IPS DF 19.7 (cell line): ENCODE measurements around the gene GEMIN5.
A peak's percentile ranks its signal among the peaks of the same experiment; 100 is the strongest.

Experiments used
- DNase-seq: peaks from one replicate; pipeline ENCODE4 v3.0.0-alpha.2; 2013; ENCODE audit warnings: low read depth, low spot score

Gene GEMIN5

GRCh38 chr5:154892369-154892771 is 45.6 kb downstream of the GEMIN5 start:
- no peak for DNase-seq

DNA sequence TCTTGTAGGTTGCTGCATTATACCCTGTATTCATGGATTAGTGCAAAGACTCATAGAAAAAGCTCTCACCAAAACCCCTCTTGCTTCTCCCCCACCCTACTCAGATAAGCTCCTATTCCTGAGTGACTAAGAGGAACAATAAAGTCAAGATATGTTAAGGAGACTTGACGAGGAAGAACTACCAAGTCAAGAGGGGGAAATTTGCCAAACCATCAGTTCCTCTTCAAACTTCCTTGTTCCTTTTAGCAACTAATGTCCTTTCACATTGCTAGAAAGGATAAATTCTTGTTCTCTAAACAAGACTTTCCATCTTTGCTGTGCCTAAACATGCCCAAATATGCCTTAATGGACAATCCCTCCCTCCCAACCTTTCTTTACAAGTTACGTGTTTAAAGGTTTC is 52.6 kb downstream of the GEMIN5 start:
- no peak for DNase-seq

GRCh38 chr5:154884424-154884823 is 53.6 kb downstream of the GEMIN5 start:
- no peak for DNase-seq

DNA sequence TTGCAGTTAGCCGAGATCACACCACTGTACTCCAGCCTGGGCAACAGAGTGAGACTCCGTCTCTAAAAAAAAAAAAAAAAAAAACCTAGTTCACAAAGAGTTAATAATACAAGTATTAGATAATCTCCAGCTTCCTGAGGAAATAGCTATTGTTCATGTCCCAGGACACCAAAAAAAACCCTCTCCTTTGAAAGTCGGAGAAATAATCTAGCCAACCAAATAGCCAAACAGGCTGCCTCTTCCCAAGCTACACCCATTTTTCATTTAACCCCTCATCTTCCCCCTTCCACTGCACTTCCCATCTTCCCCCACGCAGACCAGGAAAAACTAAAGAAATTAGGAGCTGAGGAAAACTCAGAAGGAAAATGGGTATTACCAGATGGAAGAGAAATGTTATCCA is 56.0 kb downstream of the GEMIN5 start:
- no peak for DNase-seq

DNA sequence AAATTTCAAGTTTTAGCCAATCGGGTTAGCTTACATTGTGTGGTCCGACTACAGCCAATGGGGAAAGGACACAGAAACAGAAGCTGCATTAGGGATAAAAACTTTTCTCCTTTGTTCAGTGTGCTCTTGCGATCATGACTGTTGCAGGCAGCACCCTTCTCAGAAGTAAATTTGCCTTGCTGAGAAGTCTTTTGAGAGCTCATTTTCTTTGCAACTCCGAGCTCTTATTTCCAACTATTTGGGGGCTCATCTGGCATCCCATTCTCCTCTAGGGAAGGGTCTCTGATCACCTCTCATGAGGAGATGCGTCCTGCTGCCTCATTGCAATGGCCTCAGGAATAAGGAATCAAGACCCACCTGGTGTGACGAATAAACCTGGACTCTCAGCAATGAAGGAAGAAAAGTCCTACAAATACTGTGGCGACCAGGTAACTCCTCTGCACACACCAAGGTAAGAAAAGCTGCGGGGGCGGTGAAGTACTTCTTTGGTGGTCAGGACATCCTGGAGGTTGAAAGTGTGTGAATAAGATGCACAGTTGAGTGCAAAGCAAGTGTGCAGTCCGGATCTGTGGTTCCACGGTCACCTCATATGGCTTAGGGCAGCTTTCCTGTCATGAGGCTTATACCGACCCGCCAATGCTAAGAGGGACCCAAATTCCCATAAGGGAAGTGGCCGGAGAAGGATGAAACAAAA is 59.2 kb downstream of the GEMIN5 start:
- DNase-seq, result no peak

- DNase-seq, result no peak
Observed at GRCh38 chr5:154873791-154874331, 64.2 kb downstream of the GEMIN5 start.

GRCh38 chr5:154871734-154872133 is 66.3 kb downstream of the GEMIN5 start:
- DNase-seq, result no peak

GRCh38 chr5:154868702-154869101 is 69.3 kb downstream of the GEMIN5 start:
- no peak for DNase-seq

GRCh38 chr5:154866841-154867240 is 71.2 kb downstream of the GEMIN5 start:
- DNase-seq, result no peak

GRCh38 chr5:154865466-154866184 is 72.4 kb downstream of the GEMIN5 start:
- no peak for DNase-seq

GRCh38 chr5:154863291-154864080 is 74.5 kb downstream of the GEMIN5 start:
- no peak for DNase-seq

DNA sequence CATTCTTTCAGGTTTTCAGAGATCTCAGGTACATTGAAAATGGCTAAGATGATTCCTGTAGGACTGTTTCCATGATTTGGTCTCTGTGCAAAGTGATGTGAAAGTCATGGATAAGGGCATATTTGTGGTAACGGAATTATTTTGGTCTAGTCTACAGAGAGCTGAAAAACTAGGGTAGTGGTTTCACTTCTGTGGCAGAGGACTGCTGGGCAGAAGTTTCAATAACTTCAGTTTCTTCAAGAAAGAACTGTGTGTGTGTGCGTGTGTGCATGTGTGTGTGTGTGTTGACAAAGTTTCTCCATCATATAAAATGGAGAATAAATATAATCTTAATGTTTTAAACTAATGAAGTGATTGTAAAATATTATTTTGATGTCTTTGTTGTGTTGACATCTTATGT is 75.2 kb downstream of the GEMIN5 start:
- no peak for DNase-seq

GRCh38 chr5:154861946-154862345 is 76.1 kb downstream of the GEMIN5 start:
- DNase-seq, result no peak

DNA sequence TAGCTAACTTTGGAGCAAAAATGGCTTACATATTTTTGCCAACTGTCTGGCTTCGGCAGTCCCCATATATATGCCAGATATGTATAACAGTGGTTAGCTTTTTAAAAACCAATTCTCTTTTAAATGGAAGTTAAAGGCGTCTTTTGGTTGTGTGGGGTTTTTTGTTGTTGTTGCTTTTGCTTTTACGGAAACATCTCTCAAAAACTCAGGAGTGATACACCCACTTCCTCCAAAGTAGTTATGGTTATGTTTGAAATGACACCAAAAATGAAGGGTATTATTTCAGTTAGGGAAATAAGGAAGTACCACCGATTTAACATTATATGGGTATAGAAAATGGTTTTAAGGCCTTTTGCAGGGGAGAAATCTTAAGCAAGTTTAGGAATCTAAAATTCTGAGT is 77.2 kb downstream of the GEMIN5 start:
- DNase-seq, result no peak

GRCh38 chr5:154860123-154860522 is 77.9 kb downstream of the GEMIN5 start:
- DNase-seq, result no peak

GRCh38 chr5:154858972-154859871 is 78.8 kb downstream of the GEMIN5 start:
- DNase-seq, result no peak

DNA sequence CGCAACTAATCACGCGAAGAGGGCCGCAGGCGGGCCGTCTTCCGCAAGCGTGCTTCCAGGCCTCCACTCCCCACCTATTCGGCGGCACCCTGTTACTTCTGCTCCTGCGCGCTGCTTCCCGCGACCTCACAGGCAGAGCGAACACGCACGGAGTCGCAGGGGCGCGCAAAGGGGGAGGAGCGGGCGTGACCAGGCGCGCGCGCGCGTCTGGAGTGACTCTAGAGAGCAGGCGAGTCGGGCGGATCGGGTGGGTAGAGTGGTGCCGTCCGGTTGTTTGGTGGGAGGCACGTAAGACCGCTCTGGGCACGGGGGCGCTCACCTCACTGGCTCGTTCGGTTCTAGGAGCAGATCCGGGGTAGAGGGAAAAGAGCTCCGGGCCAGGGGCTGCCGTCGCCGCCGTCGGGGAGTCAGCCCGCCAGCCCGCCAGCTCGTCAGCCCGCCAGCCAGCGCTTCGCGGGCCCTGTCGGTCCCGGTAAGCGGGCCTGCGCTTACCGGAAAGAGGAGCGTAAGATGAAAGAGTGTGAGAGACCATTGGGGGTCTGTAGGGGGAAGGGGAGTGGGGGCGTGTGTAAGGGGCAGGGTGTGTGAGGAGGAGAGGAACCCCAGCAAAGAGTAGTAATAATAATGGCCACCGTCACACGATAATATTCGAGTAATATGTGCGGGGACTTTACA is 79.6 kb downstream of the GEMIN5 start, which contains the start of gene CNOT8:
Gene CNOT8 (plus strand): TSS at position 331 of the 675 bp plus-strand sequence. CDS start 4,652 bp downstream, outside the sequence.
- peak; percentile 91 for DNase-seq

- DNase-seq, result peak; percentile 83
Observed at GRCh38 chr5:154857530-154858296, 80.3 kb downstream of the GEMIN5 start.

GRCh38 chr5:154851351-154851750 is 86.7 kb downstream of the GEMIN5 start:
- no peak for DNase-seq
